HG03095 (cell line): ENCODE data around the gene POMC.
"Not testable (repeated sequence)": the region's sequence is repeated elsewhere in the genome, so short reads cannot be mapped to it uniquely, and the experiment has no call there.

ENCODE experiments used
- ATAC-seq: cut with Tn5 transposase; IDR thresholded peaks from one replicate; pipeline ENCODE4 v1.9.1; 2021; ENCODE audit warnings: moderate library complexity; ENCODE audit not compliant: unreplicated experiment

Gene POMC

DNA sequence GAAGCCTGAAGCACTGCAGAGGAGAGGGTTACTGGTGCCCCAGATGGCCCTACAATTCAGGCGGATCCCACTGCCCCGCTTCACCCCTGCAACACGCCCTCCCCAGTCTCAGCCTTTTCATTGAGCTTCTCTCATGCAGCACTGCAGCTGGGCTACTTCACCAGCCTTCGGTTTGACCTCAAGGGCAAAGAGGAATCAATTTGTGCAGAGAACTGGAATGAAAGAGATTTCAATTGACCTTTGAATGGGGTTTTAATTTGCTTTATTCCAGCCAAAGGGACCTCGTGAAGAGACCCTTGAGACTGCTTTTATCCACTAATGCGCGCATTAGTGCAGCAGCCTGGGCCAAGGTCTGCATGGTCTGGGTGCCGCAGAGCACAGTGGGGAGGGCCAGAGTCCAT, 8.8 kb upstream of the POMC start:
- no peak for ATAC-seq

DNA sequence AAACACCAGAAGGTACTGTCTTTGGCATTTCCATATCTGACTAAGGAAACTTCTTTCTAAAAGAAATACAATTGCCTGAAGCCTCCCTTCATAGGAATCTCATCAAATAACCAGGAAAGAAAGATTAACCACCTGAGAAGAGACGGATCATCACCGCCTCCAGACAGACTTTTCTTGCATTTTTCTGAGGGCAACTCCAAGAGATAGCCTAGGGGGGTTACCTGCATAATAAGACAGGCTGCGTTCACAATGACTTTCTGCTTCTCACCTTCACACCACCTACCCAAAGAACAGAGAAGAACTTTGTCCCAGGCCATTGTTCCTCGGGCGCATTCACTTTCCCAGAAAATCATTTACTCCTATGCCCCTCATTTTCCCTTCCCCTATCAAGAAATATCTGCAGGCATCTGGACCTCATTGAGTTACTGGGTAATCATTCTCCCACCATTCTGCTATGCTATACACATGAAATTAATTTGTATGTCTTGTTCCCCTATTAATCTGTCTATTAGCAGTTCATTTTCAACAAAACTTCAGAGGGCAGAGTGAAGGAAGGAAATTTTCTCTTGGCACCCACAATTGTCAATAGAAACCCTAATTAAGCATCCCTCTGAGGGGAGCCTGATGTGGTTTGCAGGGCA, 8.3 kb upstream of the POMC start:
- ATAC-seq, result no peak

DNA sequence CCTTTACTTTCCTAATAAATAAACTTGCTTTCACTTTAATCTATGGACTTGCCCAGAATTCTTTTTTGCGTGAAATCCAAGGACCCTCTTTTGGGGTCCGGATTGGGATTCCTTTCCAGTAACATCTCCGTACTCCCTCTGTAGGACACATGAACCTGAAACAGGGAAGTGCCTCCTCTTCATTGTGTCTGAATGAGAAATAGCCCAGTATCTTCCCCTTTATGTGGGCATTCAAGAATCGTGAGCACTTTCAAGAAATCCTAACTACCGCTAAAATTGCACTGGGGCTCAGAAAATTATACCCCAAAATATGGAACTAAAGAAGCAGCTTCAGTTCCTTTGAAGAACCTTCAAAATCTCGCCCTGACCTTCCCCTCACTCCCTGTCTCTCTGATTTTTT, 7.8 kb upstream of the POMC start:
- no peak for ATAC-seq

DNA sequence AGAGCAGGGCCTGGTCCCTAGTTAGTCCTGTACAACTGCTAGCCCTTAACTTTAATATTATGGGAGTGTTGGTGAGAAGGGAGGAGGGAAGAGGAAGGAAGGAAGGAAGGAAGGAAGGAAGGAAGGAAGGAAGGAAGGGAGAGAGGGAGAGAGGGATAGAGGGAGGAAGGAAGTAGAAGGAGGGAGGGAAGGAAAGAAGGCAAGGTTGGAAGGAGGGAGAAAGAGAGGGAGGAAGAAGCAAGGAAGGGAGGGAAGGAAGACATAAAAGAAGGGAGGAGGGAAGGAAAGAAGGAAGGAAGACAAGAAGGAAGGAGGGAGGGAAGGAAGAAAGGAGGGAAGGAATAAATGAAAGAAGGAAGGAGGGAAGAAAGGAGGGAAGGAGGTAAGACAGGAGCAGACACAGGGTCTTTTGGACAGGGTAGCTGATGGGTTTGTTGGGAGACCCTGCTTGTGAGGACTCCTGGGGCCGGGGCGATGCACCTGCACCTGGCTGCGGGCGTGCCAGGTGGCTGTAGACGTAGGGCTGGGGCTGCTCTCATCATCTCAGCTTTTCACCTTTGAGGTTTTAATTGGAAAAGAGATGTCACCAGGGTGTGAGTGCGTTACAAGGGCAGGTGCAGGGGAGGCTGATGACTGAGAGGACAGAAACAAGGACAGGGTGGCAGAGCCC, 5.9 kb upstream of the POMC start:
- no peak for ATAC-seq

DNA sequence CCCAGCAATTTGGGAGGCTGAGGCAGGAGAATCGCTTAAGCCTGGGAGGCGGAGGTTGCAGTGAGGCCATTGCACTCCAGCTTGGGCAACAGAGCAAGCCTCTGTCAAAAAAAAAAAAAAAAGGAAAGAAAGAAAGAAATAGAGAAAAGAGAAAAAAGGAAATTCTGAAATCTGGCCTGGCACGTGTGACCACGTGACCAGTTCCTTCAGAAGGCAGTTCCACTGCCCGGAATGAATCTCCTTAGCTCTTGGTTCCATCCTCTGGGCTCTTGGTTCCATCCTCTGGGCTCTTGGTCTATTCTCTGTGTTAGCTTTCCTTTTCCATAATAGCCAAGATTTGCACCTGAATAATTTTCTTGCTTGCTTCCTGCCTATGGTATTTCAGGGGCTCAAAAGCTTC, 5.3 kb upstream of the POMC start:
- no peak for ATAC-seq

DNA sequence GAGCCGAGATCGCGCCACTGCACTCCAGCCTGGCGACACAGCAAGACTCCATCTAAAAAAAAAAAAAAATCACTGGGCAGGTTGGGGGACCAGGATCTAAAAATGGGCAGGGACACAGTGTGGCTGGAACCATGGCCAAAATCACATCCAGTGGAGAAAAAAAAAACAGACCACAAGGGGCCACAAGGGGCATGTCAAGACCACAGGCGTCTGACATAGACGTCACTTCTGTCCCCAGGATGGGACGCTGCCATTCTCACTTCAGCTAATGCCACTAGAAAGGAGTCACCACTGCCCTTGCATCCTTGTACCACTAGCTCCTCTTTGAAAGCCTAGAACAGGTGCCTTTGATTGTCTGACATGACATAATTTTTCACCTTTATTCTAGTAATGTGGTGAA, 2.5 kb upstream of the POMC start:
- ATAC-seq, result no peak

DNA sequence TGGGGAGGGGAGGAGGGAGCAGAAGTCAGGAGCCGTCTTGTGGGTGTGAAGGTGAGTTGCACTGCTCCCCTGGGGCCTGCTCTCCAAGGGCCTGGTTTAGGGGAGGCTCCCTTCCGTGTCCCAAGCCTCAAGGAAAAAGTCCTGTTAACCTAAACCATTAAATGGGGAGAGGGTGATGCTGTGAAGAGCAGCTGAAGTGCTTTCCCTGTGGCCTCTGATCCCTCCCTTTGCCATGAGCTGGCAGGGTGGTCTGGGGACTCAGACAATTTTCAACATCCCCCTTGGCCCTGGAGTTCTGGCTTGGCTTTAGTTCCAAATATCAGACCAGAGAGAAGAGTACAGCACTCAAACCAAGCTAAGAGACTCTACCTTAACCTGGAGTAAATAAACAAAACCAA, 692 bp upstream of the POMC start:
- no peak for ATAC-seq

DNA sequence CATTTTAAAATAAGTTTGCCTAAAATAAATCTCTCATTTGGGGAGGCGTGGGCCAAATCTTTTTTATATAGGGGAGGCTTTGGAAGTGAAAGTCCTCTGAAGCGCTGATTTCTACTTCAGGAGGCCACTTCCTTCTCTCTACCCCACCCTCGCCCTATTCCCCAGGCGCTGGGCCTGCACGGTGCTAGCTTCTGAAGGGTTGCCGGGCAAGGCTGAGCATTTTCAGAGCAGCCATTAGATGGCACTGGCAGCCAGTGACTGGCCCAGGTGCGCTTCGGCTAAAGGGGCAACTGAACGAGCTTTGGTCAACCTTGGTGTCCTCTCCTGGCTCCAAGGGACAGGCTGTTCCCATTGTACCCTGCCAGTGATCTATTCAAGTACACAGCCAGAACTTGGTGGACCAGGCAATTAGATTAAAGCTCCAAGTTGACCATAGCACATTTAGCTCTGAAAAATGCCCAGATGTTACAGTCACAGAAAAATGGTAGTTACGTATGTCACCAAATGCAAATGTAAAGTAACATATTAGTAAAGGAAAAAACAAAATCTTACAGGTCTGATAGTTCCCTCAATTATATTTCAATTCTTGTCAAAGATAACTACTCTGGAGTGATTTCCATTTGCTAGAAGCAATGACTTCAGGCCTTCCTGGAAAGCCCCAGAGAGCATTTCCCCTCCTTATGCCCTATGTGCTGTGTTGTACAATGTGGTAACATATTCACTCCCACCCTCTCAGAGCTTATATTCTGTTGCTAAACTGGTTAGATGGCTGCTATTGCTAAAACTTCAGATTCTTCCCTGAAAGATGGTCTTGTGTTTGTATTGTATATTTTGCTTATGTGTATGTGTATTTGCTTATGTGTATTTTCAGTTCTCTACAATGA, 2.1 kb downstream of the POMC start:
- peak; percentile 86 for ATAC-seq

DNA sequence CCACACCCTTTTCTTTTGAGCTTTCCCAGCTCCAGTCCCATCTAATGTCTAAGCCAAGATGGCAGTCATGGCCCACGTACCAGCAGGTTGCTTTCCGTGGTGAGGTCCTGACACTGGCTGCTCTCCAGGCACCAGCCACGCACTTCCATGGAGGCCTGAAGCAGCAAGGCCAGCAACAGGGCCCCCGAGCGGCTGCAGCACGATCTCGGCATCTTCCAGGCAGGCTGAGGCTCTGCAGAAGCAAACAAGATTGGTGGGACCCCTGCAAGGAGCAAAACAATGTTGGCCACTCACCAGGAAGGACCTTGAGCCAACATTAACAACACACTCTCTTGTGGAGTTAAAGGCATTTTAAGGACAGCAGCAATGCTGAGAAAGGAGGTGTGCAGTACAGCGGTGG, 3.8 kb downstream of the POMC start:
- no peak for ATAC-seq

DNA sequence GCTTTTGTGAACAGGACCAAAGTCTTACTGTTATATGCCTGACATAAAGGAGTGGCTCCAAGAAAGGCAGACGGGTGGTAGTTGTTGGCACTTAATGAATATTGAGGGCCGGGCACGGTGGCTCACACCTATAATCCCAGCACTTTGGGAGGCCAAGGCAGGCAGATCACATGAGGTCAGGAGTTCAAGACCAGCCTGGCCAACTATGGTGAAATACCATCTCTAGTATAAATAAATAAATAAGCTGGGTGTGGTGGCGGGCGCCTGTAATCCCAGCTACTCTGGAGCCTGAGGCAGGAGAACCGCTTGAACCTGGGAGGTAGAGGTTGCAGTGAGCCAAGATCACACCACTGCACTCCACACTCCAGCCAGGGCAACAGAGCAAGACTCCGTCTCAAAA, 6.3 kb downstream of the POMC start:
- not testable (repeated sequence) for ATAC-seq

DNA sequence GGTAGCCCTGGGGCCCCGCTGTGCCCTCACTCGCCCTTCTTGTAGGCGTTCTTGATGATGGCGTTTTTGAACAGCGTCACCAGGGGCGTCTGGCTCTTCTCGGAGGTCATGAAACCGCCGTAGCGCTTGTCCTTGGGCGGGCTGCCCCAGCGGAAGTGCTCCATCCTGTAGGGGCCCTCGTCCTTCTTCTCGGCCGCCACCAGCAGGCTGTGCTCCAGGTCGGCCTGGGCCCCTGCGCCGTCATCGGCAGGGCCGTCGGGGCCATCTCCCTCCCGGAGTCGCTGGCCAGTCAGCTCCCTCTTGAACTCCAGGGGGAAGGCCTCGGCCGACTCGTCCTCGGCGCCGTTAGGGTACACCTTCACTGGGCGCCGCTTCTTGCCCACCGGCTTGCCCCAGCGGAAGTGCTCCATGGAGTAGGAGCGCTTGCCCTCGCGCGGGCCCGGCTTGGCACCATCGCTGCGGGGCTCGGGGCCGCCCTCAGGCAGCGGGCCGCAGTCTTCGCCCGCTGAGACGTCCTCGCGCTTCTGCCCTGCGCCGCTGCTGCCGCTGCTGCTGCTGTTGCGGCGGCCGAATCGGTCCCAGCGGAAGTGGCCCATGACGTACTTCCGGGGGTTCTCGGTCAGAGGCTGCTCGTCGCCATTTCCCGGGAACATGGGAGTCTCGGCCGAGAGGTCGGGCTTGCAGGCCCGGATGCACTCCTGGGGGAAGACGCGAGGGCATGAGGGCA, 7.2 kb downstream of the POMC start:
- no peak for ATAC-seq

DNA sequence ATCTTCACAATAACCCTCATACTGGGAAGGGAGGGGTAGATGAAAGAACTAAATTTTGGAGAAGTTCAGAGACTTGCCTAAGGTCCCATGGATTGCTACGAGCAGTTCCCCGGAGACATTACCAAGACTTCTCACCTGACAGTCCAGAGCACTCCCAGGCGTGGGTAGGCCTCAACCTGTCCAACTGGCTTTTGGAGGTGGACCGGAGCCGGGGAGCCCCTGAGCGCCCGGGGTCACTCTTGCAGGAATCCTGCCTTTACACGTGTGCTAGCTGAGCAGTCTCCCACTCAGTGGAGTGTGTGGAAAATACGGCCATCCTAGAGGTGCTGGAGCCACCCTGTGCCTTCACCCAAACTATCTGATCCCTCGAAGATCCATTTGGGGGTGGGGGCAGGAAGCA, 8.0 kb downstream of the POMC start:
- ATAC-seq, result no peak

DNA sequence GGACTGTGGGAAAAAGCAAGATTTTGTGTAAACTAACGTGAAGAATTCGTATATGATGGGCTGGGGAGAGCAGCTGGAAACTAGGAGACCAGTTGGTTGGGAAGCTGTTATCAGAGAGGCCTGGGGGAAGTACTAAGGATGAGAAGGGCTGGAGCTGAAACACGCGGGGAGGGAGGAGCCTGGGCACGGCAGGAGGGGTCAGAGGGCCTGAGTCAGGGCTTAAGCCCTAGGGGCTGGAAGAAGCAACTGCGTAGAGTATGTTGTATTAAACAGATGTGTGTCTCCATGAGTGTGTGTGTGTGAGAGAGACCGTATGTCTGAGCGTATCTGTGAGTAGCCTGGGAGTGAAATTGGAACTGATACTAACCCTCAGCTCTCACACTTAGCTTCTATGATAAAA, 8.4 kb downstream of the POMC start:
- no peak for ATAC-seq

DNA sequence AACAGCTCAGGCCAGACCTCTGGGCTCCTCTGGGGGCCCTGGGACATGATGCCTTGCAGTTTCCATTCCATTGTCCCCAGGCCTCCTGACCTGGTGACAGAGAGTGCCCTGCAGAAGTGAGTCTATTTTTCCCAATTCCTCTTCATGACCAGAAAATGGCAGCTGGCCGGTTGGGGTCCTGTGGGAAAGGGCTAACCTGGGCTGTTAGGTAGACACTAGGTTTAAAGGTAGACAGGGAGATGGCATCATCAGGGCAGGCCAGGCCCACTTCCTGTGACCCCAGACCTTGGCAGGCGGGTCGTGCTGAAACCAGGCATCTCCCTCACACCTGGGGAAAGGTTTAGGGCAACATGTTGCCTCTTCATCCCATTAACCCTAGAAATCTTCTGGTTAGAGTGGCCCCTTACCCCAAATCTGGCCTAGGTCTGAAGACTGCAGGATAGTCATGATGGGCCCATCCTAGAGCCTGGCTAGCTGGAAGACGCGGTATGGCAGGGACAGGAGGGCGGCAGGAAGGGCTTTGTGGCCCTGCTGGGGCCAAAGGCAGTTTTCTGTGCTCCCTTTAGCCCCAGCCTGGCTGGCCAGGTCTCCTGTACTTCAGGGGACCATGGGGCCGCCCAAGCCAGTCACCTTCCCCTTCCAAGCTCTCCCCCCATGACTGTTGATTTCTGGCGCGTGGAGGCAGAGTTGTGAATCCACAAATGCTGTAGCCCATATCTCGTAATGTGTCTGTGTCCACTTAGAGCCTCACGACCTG, 10.1 kb downstream of the POMC start:
- ATAC-seq, result no peak

DNA sequence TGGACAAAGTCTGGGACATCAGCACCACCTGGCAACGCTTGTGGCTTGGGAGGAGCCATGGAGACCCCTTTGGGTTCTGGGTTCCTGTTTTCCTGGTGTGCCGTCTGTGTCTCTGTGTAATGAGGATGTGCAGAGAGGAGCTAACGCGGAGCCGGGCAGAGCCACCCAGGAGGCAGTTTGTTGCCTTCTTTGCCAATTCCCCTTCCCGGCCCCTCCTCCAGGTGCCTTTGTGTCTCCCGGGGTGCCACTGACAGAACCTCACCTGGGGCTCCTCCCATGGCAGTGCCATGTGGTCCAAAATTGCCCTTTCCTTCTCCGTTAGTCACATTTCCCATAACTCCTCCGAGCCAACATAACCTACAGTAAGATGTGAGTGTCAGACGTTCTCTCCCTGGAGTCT, 13.0 kb downstream of the POMC start:
- ATAC-seq, result no peak

DNA sequence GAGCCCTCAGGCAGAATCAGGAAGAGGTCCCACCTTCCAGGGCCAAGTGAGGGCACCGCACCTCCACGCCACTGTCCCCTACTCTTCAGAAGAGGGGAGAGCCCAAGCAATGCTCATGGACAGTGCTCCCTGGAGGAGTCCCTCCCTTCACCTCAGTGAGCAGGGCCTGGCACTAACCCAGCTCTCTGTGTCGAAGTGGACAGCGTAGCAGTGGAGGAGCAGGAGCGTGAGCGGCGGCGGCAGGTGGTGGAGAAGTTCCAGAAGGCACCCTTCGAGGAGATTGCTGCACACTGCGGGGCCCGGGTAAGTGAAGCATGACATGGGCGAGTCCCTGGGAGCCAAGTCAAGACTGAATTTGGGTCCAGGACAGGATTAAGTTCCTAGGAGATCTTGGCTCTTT, 16.7 kb downstream of the POMC start:
- no peak for ATAC-seq

DNA sequence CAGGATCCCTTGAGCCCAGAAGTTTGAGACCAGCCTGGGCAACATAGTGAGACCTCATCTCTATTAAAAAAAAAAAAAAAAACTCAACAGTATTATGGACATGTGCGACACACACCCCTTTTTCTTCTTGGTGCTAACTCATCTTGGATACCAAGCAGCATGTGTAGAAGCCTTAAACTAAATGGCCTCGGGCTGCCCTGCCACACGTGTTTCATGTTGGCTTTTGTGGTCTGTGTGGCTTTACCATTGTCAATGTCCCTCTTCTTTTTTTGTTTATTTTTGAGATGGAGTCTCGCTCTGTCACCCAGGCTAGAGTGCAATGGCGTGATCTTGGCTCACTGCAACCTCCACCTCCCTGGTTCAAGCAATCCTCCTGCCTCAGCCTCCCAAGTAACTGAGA, 17.4 kb downstream of the POMC start:
- not testable (repeated sequence) for ATAC-seq

DNA sequence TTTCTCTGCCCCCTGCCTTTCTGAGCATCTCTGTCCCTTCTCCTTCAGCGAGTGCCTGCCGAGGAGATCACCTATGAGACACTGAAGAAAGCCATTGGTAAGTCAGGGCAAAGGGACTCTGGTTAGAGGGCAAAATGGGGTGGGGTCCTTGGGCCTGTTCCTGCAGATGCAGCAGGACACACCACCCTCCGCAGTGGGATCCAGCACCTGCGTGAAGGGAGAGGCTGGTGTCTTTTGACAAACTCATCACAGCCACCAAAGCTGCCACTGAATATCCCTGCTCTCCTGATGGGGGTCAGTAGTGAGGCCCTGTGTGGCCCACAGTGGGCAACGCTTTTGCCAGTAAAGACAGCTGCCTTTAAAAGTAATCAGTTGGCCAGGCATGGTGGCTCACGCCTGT, 18.7 kb downstream of the POMC start:
- no peak for ATAC-seq

DNA sequence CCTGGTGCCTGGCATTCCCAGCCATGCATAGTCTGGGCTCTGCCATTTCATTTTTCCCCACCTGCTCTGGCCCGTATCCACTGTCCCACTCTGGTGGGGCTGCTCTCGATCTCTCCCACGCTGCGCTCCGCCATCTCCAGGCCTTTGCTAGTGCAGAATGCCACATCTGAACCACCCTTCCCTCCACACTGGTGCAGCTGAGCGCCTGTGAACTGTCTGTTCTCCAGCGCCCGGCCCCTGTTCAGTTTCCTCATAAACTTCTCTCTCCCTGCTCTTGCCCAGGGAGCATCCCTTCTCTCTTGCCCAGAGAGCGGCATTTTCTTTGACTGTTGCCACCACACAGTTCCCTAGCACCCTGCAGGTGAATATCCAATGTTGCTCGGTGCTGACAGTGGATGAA, 21.5 kb downstream of the POMC start:
- ATAC-seq, result no peak

DNA sequence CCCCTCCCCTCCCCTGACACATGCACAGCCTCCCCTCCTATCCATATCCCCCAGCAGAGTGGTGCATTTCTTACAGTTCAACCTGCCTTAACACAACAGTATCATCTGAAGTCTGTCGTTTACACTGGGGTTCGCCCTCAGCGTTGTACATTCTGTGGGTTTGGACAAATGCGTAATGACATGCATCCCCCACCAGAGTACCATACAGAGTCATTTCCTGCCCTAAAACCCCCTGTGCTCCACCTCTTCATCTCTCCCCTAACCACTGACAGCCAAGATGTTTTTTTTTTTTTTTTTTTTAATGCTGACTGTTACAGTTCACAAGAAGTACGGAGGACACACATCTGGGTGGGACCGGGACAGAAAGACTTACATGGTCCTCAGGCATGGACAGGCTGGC, 22.6 kb downstream of the POMC start:
- no peak for ATAC-seq

DNA sequence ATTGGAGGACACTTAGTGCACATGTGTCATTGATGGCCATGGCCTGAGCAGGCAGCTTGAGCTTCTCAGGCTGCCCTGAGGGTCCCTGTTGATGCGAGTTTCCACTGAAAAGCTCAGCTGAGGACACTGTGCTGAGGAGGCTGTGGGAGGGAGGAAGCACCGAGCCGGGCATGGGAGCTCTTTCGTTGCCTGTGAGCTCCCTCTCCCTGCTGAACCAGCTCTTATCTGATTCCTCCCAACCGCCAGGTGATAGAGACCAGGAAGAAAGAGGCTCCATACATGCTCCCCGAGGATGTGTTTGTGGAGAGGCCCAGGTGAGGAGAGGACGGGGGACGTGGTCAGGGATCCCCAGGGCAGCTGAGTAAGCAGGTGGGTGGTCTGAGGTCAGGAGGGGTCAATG, 27.3 kb downstream of the POMC start:
- no peak for ATAC-seq
